GM19193 (cell line): ENCODE results near the gene BCKDHB.

ENCODE experiments used
- POLR2A ChIP-seq: IDR thresholded peaks from 4 replicates; pipeline ENCODE4 v1.6.1; 2011; ENCODE audit not compliant: insufficient read depth, insufficient read length; ENCODE audit errors: extremely low read depth

Gene BCKDHB

GRCh38 chr6:80144753-80145315 lies 38.4 kb downstream of the BCKDHB start:
- no peak for TF ChIP-seq POLR2A

GRCh38 chr6:80145509-80145908 lies 39.0 kb downstream of the BCKDHB start:
- TF ChIP-seq POLR2A: no peak

GRCh38 chr6:80145921-80146320 lies 39.5 kb downstream of the BCKDHB start:
- no peak for TF ChIP-seq POLR2A

- no peak for TF ChIP-seq POLR2A
Observed at GRCh38 chr6:80148220-80148619, 41.7 kb downstream of the BCKDHB start.

- no peak for TF ChIP-seq POLR2A
Observed at GRCh38 chr6:80151635-80152034, 45.2 kb downstream of the BCKDHB start.

- TF ChIP-seq POLR2A: no peak
Observed at GRCh38 chr6:80154160-80154559, 47.7 kb downstream of the BCKDHB start.

GRCh38 chr6:80156221-80156620 lies 49.8 kb downstream of the BCKDHB start:
- TF ChIP-seq POLR2A: no peak

GRCh38 chr6:80158478-80158989 lies 52.1 kb downstream of the BCKDHB start:
- TF ChIP-seq POLR2A: no peak

- TF ChIP-seq POLR2A: no peak
Observed at GRCh38 chr6:80161434-80161833, 55.0 kb downstream of the BCKDHB start.

GRCh38 chr6:80163754-80164187 lies 57.3 kb downstream of the BCKDHB start:
- no peak for TF ChIP-seq POLR2A

GRCh38 chr6:80165143-80165542 lies 58.7 kb downstream of the BCKDHB start:
- TF ChIP-seq POLR2A: no peak

- TF ChIP-seq POLR2A: no peak
Observed at GRCh38 chr6:80165819-80166218, 59.3 kb downstream of the BCKDHB start.

GRCh38 chr6:80170433-80170832 lies 64.0 kb downstream of the BCKDHB start:
- no peak for TF ChIP-seq POLR2A

- TF ChIP-seq POLR2A: no peak
Observed at GRCh38 chr6:80173411-80173810, 66.9 kb downstream of the BCKDHB start.

- TF ChIP-seq POLR2A: no peak
Observed at GRCh38 chr6:80174900-80175572, 68.6 kb downstream of the BCKDHB start.

GRCh38 chr6:80179695-80180094 lies 73.2 kb downstream of the BCKDHB start:
- TF ChIP-seq POLR2A: no peak
